Fibroblast of the aortic adventitia (primary cell): ENCODE results near the gene AMH. TPM values are rescaled to one million over a fixed set of nuclear protein-coding genes. Genes with fewer than 3 reads are reported as not detected.

Source experiments
- DNase-seq: peaks from one replicate; pipeline ENCODE4 v3.0.0-alpha.2; 2010; ENCODE audit warnings: low read depth
- H3K4me3 ChIP-seq: 2 replicates; pipeline ENCODE4 v1.5.1; 2011; ENCODE audit warnings: low read depth, mild to moderate bottlenecking, control low read depth, low read length, moderate library complexity
- CTCF ChIP-seq: IDR thresholded peaks from 2 replicates; pipeline ENCODE4 v1.5.1; 2011; ENCODE audit warnings: mild to moderate bottlenecking, low read length, control low read depth, inconsistent platforms; ENCODE audit not compliant: insufficient read depth
- total RNA-seq: library from RNA; depleted of rRNA; stranded (reverse); fragments of >200 nt; gene quantifications from 2 replicates; pipeline ENCODE4 v1.2.3, GENCODE V29; 2012; ENCODE audit warnings: low replicate concordance

The AMH gene
- total RNA-seq, 1 donor: 0.81 TPM

GRCh38 chr19:2282862-2283237, 33.7 kb downstream of the AMH start:
- DNase-seq: no peak
- H3K4me3 ChIP-seq: no peak overlapping the region
- TF ChIP-seq CTCF: no peak

GRCh38 chr19:2283835-2284507, 34.8 kb downstream of the AMH start:
- no peak overlapping the region for H3K4me3 ChIP-seq
- DNase-seq: no peak
- no peak for TF ChIP-seq CTCF

- no peak for DNase-seq
- no peak for TF ChIP-seq CTCF
Observed at GRCh38 chr19:2286402-2287140, 37.4 kb downstream of the AMH start.

GRCh38 chr19:2287585-2288337, 38.6 kb downstream of the AMH start:
- no peak for TF ChIP-seq CTCF
- no peak for DNase-seq
- no peak overlapping the region for H3K4me3 ChIP-seq

More at GRCh38 chr19:2286402-2287140, 37.4 kb downstream of the AMH start:
- no peak overlapping the region for H3K4me3 ChIP-seq

GRCh38 chr19:2288338-2288817, 39.3 kb downstream of the AMH start:
- no peak for TF ChIP-seq CTCF
- DNase-seq: no peak
- no peak overlapping the region for H3K4me3 ChIP-seq

GRCh38 chr19:2288818-2289713, 39.9 kb downstream of the AMH start:
- no peak for TF ChIP-seq CTCF
- no peak for DNase-seq
- H3K4me3 ChIP-seq: no peak overlapping the region
